Left ventricle myocardium inferior (tissue), 1 donor: Measurements from ENCODE around the gene MRPL52. TPM values are rescaled to one million over a fixed set of nuclear protein-coding genes. Genes with fewer than 3 reads are reported as not detected.
A peak's percentile ranks its signal among the peaks of the same experiment; 100 is the strongest.
"Not testable (repeated sequence)": the region's sequence is repeated elsewhere in the genome, so short reads cannot be mapped to it uniquely, and the experiment has no call there.

Experiments
- DNase-seq: peaks from one replicate; pipeline ENCODE4 v3.0.0-alpha.2; 2020
- H3K27ac ChIP-seq: fragments of 200-600 bp; replicated peaks from 2 replicates; pipeline ENCODE4 v1.8.0; 2021
- H3K27me3 ChIP-seq: fragments of 200-600 bp; 2 replicates; pipeline ENCODE4 v1.8.0; 2021; ENCODE audit warnings: low read depth
- H3K36me3 ChIP-seq: fragments of 200-600 bp; 2 replicates; pipeline ENCODE4 v1.8.0; 2021
- H3K4me1 ChIP-seq: fragments of 200-600 bp; 2 replicates; pipeline ENCODE4 v1.8.0; 2021
- H3K4me3 ChIP-seq: fragments of 200-600 bp; 2 replicates; pipeline ENCODE4 v1.8.0; 2021; ENCODE audit warnings: mild to moderate bottlenecking, moderate library complexity
- H3K9me3 ChIP-seq: fragments of 200-600 bp; replicated peaks from 2 replicates; pipeline ENCODE4 v1.8.0; 2021
- intact Hi-C: fragments of 100-400 bp; cut with micrococcal nuclease; formaldehyde crosslinking; loops from one replicate; pipeline ENCODE4 v1.11.0; 2022
- total RNA-seq: library from RNA; stranded (reverse); fragmentation: NEBNext Ultra II Directional; extraction: Animal tissue kit (Norgen Biotek cat#: 25700); gene quantifications from one replicate; pipeline ENCODE4 v1.2.1, GENCODE V29; 2021
- TF ChIP-seq, protein P1 (sequence below): fragments of 200-600 bp; IDR thresholded peaks from 2 replicates; pipeline ENCODE4 v1.8.0; 2021; ENCODE audit warnings: antibody characterized with exemption, mild to moderate bottlenecking, borderline replicate concordance
- donor health status: DM: no; HTN: yes; CAD: no; lungs with severe emphysema.

MRPL52 gene
- total RNA-seq, 1 donor from 2014 or later = 110 TPM

- TF ChIP-seq, protein P1, sequence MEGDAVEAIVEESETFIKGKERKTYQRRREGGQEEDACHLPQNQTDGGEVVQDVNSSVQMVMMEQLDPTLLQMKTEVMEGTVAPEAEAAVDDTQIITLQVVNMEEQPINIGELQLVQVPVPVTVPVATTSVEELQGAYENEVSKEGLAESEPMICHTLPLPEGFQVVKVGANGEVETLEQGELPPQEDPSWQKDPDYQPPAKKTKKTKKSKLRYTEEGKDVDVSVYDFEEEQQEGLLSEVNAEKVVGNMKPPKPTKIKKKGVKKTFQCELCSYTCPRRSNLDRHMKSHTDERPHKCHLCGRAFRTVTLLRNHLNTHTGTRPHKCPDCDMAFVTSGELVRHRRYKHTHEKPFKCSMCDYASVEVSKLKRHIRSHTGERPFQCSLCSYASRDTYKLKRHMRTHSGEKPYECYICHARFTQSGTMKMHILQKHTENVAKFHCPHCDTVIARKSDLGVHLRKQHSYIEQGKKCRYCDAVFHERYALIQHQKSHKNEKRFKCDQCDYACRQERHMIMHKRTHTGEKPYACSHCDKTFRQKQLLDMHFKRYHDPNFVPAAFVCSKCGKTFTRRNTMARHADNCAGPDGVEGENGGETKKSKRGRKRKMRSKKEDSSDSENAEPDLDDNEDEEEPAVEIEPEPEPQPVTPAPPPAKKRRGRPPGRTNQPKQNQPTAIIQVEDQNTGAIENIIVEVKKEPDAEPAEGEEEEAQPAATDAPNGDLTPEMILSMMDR = no peak
- no peaks in the 10 kb centered on the region for H3K9me3 ChIP-seq
- H3K27ac ChIP-seq = peak overlapping the region; percentile 88
- no peak for DNase-seq
- peaks cover 70% of the 10 kb centered on the region for H3K4me1 ChIP-seq
- peak overlapping the region; percentile 34 for H3K4me3 ChIP-seq
- peaks cover 39% of the 10 kb centered on the region for H3K36me3 ChIP-seq
- H3K27me3 ChIP-seq = no peaks in the 10 kb centered on the region
- intact Hi-C loops = no loop called here
Observed at GRCh38 chr14:22847661-22848341, 18.1 kb downstream of the MRPL52 start.

- TF ChIP-seq, protein P1 = no peak
Observed at GRCh38 chr14:22848351-22849164, 18.9 kb downstream of the MRPL52 start.

DNA sequence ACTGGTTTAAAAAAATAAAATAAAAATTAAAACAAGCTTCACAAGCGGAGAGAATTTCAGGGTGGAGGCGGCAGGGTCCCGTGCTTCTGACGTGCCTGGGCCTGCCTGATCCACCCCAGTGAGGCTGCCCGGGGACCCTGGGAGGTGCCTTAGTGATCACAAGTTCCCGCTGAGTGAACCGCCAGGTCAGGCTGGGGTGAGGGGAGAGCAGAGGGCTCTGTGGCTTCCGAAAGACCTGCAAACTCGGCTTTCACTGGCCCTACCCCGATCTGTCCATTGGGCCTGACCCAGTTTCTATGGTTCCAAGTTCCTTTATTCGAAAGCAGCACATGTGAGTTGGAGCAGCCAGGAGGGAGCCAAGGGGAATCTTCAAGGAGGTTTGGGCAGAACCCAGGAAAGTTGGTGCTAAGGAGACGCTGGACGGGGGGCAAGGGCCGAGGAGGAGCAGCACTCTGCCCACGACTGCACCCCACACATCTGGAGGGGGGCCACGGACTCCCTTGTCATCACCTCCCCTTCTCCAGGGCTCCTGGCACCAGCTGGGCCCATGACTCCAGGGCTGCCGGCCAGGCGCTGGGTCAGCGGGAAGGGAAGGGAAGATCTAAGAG, 19.6 kb downstream of the MRPL52 start:
- H3K27ac ChIP-seq = peak overlapping the region; percentile 88
- H3K36me3 ChIP-seq = peaks cover 24% of the 10 kb centered on the region
- intact Hi-C loops = no loop called here
- H3K4me3 ChIP-seq = peak overlapping the region; percentile 37
- TF ChIP-seq, protein P1 = no peak
- H3K4me1 ChIP-seq = peaks cover 76% of the 10 kb centered on the region
- no peaks in the 10 kb centered on the region for H3K9me3 ChIP-seq
- DNase-seq = peak; percentile 69
- no peaks in the 10 kb centered on the region for H3K27me3 ChIP-seq

More at GRCh38 chr14:22848351-22849164, 18.9 kb downstream of the MRPL52 start:
- peak; percentile 66 for DNase-seq
- intact Hi-C loops = no loop called here
- Histone ChIP-seq H3K4me1 (peaks cover 76% of the 10 kb centered on the region), H3K27ac (peak overlapping the region; percentile 88), H3K4me3 (peak overlapping the region; percentile 37), H3K27me3 (no peaks in the 10 kb centered on the region), H3K36me3 (peaks cover 31% of the 10 kb centered on the region), H3K9me3 (no peaks in the 10 kb centered on the region)

DNA sequence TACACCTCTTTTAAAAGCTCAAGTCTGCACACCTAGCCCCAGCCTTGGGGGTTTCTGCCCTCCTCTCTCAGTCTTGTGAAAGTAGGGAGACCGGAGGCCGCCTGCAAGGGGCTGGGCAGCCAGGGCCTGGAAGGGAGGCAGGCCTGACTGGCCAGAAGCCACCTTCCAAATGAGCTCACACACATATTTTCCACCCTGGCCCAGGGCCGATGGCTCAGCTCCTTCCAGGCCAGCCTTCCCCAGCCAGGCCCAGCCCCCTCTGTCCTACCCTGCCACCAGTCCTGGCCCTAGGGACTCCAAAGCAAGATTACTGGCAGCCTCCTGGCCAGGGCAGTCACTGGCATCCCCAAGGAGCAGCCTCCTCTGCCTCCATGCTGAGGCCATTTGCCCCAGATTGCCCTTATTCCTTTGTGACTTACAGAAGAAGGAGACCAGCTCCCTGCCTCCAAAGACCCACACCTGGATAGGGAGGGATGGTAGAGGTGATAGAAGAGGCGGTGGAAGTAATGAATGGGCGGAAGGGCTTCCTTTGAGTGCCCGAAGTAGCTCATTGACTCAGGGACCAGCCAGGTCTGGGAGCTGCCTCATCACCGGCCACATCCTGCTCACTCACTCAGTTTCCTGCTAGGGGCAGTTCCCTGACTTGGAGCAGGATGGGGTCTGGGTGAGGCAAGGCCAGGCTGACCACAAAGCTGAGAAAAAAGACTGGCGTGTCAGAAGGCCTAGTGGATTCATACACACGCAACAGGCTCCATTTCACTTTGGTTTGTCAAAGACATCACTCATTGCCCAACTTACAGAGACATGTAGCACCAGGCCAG, 21.5 kb downstream of the MRPL52 start:
- peaks cover 68% of the 10 kb centered on the region for H3K4me1 ChIP-seq
- H3K4me3 ChIP-seq = no peak overlapping the region
- intact Hi-C loops = loop anchor here (5.0 to 10.0 kb wide), 2 partner anchors 34 to 286 kb away; partner anchors contain the start of gene SLC7A7
- TF ChIP-seq, protein P1 = no peak
- H3K9me3 ChIP-seq = no peaks in the 10 kb centered on the region
- H3K36me3 ChIP-seq = peaks cover 5% of the 10 kb centered on the region
- H3K27ac ChIP-seq = peak overlapping the region; percentile 88
- H3K27me3 ChIP-seq = no peaks in the 10 kb centered on the region
- peak; percentile 91 for DNase-seq

GRCh38 chr14:22852178-22852577, 22.5 kb downstream of the MRPL52 start:
- peaks cover 58% of the 10 kb centered on the region for H3K4me1 ChIP-seq
- H3K36me3 ChIP-seq, DNase-seq, H3K9me3 ChIP-seq, H3K27me3 ChIP-seq, H3K4me3 ChIP-seq: not testable (repeated sequence)
- intact Hi-C loops = loop anchor here (5.0 to 10.0 kb wide), 2 partner anchors 35 to 287 kb away; partner anchors contain the start of gene SLC7A7
- peak overlapping the region; percentile 88 for H3K27ac ChIP-seq
